ENCODE measurements around the gene COQ4.

GRCh38 chr9:128288273-128289004 lies 34.2 kb upstream of the COQ4 start:
- TF ChIP-seq EZH2phosphoT487 (IDR thresholded peaks at IDR 0.05; ENCODE audit: unreplicated experiment) (no peak), NANOG (IDR thresholded peaks at IDR 0.05; ENCODE audit: borderline replicate concordance) (no peak), EZH2 (IDR thresholded peaks at IDR 0.05; ENCODE audit: low read depth, unreplicated experiment) (no peak), ETS1 (IDR thresholded peaks at IDR 0.05) (no peak)
- TF ChIP-seq, protein P1, sequence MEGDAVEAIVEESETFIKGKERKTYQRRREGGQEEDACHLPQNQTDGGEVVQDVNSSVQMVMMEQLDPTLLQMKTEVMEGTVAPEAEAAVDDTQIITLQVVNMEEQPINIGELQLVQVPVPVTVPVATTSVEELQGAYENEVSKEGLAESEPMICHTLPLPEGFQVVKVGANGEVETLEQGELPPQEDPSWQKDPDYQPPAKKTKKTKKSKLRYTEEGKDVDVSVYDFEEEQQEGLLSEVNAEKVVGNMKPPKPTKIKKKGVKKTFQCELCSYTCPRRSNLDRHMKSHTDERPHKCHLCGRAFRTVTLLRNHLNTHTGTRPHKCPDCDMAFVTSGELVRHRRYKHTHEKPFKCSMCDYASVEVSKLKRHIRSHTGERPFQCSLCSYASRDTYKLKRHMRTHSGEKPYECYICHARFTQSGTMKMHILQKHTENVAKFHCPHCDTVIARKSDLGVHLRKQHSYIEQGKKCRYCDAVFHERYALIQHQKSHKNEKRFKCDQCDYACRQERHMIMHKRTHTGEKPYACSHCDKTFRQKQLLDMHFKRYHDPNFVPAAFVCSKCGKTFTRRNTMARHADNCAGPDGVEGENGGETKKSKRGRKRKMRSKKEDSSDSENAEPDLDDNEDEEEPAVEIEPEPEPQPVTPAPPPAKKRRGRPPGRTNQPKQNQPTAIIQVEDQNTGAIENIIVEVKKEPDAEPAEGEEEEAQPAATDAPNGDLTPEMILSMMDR (conservative IDR thresholded peaks at IDR 0.05; ENCODE audit: low read depth in 2 of 2), result no peak
